A549 (cell line): ENCODE data around the gene CARD8.

Source experiments
- EP300 ChIP-seq, 2 experiments: fragments of >200 bp; sonication (Bioruptor Twin); formaldehyde crosslinking; IDR thresholded peaks; 2 replicates in 1 of 2; 3 replicates in 1 of 2; pipeline ENCODE4 v1.6.1; 2016 to 2017
- RAD21 ChIP-seq, 2 experiments: fragments of >200 bp in 1 of 2; sonication (Bioruptor Twin) in 1 of 2; formaldehyde crosslinking in 1 of 2; IDR thresholded peaks in 1 of 2; conservative IDR thresholded peaks in 1 of 2; 2 replicates in 1 of 2; 3 replicates in 1 of 2; pipeline ENCODE4 v1.6.1; 2012 to 2018; ENCODE audit warnings: inconsistent platforms in 1 of 2
- ZSCAN20 ChIP-seq: fragments of 250-450 bp; sonication (Bioruptor Pico); IDR thresholded peaks from 2 replicates; pipeline ENCODE4 v1.8.0; 2022; ENCODE audit warnings: mild to moderate bottlenecking, moderate library complexity

GRCh38 chr19:48196321-48196763, 59.4 kb downstream of the CARD8 start:
- no peak for TF ChIP-seq EP300 (IDR thresholded peaks at IDR 0.05)
- TF ChIP-seq RAD21 (conservative IDR thresholded peaks at IDR 0.05 in 1 of 2, IDR thresholded peaks at IDR 0.05 in 1 of 2), result no peak
- TF ChIP-seq ZSCAN20 (CRISPR knock-in tag), result no peak
